ENCODE data around the gene MRGPRD.

Gene MRGPRD

GRCh38 chr11:68987211-68987610 lies 6.4 kb upstream of the MRGPRD start:
- no peak for TF ChIP-seq EZH2 (optimal IDR thresholded peaks at IDR 0.05; ENCODE audit: low read depth, low read length)
- TF ChIP-seq EZH2phosphoT487 (IDR thresholded peaks at IDR 0.05; ENCODE audit: low read length) = no peak
- no peak for TF ChIP-seq CTCF (IDR thresholded peaks at IDR 0.05; ENCODE audit: low read length)
- no peaks in the 10 kb centered on the region for H3K4me1 ChIP-seq (ENCODE audit: low read length)

GRCh38 chr11:68983801-68984200 lies 3.0 kb upstream of the MRGPRD start:
- no peak overlapping the region for H3K4me2 ChIP-seq (ENCODE audit: low read depth, low read length)
- no peaks in the 10 kb centered on the region for H3K36me3 ChIP-seq (replicated peaks; ENCODE audit: insufficient read depth, low read length)
- H3K27ac ChIP-seq (ENCODE audit: low read length) = no peak overlapping the region
- no peaks in the 10 kb centered on the region for H4K20me1 ChIP-seq (ENCODE audit: insufficient read depth, low read length)
- no peak for DNase-seq
- peaks cover 84% of the 10 kb centered on the region for H3K27me3 ChIP-seq (replicated peaks; ENCODE audit: insufficient read depth, low read length)
- TF ChIP-seq CTCF (IDR thresholded peaks at IDR 0.05; ENCODE audit: low read length) (no peak), EZH2phosphoT487 (IDR thresholded peaks at IDR 0.05; ENCODE audit: low read length) (no peak), EZH2 (optimal IDR thresholded peaks at IDR 0.05; ENCODE audit: low read depth, low read length) (no peak)
- no peaks in the 10 kb centered on the region for H3K9me2 ChIP-seq (replicated peaks; ENCODE audit: insufficient read depth, low read length)
- no peaks in the 10 kb centered on the region for H3K9me3 ChIP-seq (replicated peaks; ENCODE audit: insufficient read depth, low read length)
- no peaks in the 10 kb centered on the region for H3K79me2 ChIP-seq (ENCODE audit: low read length)
- no peaks in the 10 kb centered on the region for H3K4me1 ChIP-seq (ENCODE audit: low read length)
- no peak overlapping the region for H2AFZ ChIP-seq (ENCODE audit: low read length)
- no peaks in the 10 kb centered on the region for H3F3A ChIP-seq (ENCODE audit: insufficient read depth, low read length)
- no peak overlapping the region for H3K9ac ChIP-seq (ENCODE audit: low read length)
- H3K4me3 ChIP-seq (ENCODE audit: low read length) = no peak overlapping the region

More at GRCh38 chr11:68987211-68987610, 6.4 kb upstream of the MRGPRD start:
- H3K9me2 ChIP-seq (replicated peaks; ENCODE audit: insufficient read depth, low read length) = no peaks in the 10 kb centered on the region
- no peaks in the 10 kb centered on the region for H4K20me1 ChIP-seq (ENCODE audit: insufficient read depth, low read length)
- H3K4me3 ChIP-seq (ENCODE audit: low read length) = no peak overlapping the region
- no peak for DNase-seq
- no peaks in the 10 kb centered on the region for H3K36me3 ChIP-seq (replicated peaks; ENCODE audit: insufficient read depth, low read length)
- no peaks in the 10 kb centered on the region for H3K9me3 ChIP-seq (replicated peaks; ENCODE audit: insufficient read depth, low read length)
- no peak overlapping the region for H2AFZ ChIP-seq (ENCODE audit: low read length)
- H3K27ac ChIP-seq (ENCODE audit: low read length) = no peak overlapping the region
- H3F3A ChIP-seq (ENCODE audit: insufficient read depth, low read length) = no peaks in the 10 kb centered on the region
- peaks cover 70% of the 10 kb centered on the region for H3K27me3 ChIP-seq (replicated peaks; ENCODE audit: insufficient read depth, low read length)
- no peak overlapping the region for H3K9ac ChIP-seq (ENCODE audit: low read length)
- no peaks in the 10 kb centered on the region for H3K79me2 ChIP-seq (ENCODE audit: low read length)
- H3K4me2 ChIP-seq (ENCODE audit: low read depth, low read length) = no peak overlapping the region

DNA sequence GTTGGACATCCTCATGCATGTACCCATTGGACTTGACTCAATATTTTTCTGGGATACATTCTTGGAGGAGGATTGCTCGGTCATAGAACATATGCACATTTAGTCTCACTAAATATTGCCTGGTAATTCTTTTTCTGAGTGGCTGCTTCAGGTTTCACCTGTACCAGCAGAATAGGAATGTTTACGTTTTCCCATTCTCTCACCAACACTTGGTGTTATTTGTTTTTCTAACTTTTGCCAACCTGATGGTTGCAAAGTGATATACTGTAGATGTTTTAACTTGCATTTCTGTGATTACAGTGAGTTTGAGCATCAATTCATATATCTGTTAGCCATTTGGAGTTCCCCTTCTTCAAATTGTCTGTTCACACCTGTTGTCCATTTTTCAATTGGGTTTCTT lies 1.3 kb upstream of the MRGPRD start:
- Histone ChIP-seq H3K27ac (ENCODE audit: low read length) (no peak overlapping the region), H3F3A (ENCODE audit: insufficient read depth, low read length) (no peaks in the 10 kb centered on the region), H3K27me3 (replicated peaks; ENCODE audit: insufficient read depth, low read length) (peaks cover 87% of the 10 kb centered on the region), H3K79me2 (ENCODE audit: low read length) (no peaks in the 10 kb centered on the region), H3K9ac (ENCODE audit: low read length) (no peak overlapping the region), H3K4me1 (ENCODE audit: low read length) (no peaks in the 10 kb centered on the region), H3K36me3 (replicated peaks; ENCODE audit: insufficient read depth, low read length) (no peaks in the 10 kb centered on the region), H4K20me1 (ENCODE audit: insufficient read depth, low read length) (no peaks in the 10 kb centered on the region), H3K4me2 (ENCODE audit: low read depth, low read length) (no peak overlapping the region), H2AFZ (ENCODE audit: low read length) (no peak overlapping the region), H3K9me3 (replicated peaks; ENCODE audit: insufficient read depth, low read length) (no peaks in the 10 kb centered on the region), H3K4me3 (ENCODE audit: low read length) (no peak overlapping the region), H3K9me2 (replicated peaks; ENCODE audit: insufficient read depth, low read length) (no peaks in the 10 kb centered on the region)
- no peak for DNase-seq
- TF ChIP-seq CTCF (IDR thresholded peaks at IDR 0.05; ENCODE audit: low read length) (no peak), EZH2phosphoT487 (IDR thresholded peaks at IDR 0.05; ENCODE audit: low read length) (no peak), EZH2 (optimal IDR thresholded peaks at IDR 0.05; ENCODE audit: low read depth, low read length) (no peak)
